Measurements from ENCODE around the gene CCDC187.
A peak's percentile ranks its signal among the peaks of the same experiment; 100 is the strongest.
"Not testable (repeated sequence)": the region's sequence is repeated elsewhere in the genome, so short reads cannot be mapped to it uniquely, and the experiment has no call there.

The CCDC187 gene

DNA sequence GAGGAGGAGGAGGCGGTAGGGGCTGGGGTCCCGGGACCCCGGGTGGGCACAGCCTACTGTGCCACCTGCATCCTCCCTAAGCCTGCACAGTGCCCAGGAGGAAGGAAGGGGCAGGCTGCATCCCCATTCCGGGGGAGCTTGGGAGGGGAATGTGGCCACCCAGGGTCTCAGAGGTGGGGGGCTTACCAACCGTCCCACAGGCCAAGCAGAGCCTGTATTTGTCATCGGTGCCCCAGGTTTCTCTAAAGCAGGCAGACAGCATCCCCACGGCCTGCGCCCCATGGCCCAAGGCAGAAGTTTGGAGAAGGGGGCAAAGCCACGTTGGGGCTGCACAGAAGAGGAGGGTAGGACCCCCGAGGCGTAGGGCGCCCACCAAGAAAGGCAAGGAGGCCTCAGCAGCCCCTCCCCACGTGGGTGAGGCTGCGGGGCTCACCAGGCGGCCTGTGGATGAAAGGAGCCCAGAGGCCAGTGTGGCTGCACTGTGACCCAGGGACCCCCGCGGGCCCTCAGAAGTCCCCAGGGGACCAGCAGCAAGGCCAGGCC, 22.9 kb upstream of the CCDC187 start:
- no peak for DNase-seq (ENCODE audit: low read depth)

DNA sequence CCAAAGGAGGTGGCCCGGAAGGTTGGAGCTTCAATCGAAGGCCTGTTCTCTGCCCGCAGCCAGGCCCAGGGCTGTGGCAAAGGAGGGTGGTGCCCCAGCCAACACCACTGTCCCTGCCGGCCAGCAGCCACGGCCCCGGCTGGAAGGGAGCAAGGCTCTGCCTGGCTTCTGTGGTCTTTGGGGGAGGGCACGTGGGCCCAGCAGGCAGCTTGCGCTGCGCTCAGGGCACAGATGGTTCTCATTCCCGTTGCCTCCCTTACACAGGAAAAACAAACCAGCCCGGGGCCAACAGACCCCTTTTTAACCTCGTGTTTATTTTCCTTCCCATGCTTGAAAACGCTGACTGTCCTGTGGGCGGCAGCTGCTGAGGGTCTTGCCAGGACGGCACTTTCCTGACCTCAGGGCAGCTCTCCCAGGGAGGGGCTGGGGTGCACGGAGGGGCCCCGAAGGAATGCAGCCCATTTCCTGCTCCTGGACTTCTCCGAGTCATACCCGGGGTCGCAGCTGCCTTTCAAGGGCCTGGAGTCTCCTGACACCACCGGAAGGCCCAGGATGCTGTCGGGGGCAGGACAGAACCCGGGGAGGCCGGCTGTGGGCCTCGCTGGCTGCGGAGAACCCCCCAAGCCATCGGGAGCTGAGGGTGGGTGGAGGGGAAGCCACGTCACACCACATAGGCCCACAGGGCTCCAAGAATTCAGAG, 22.3 kb upstream of the CCDC187 start:
- peak; percentile 70 for DNase-seq (ENCODE audit: low read depth)

DNA sequence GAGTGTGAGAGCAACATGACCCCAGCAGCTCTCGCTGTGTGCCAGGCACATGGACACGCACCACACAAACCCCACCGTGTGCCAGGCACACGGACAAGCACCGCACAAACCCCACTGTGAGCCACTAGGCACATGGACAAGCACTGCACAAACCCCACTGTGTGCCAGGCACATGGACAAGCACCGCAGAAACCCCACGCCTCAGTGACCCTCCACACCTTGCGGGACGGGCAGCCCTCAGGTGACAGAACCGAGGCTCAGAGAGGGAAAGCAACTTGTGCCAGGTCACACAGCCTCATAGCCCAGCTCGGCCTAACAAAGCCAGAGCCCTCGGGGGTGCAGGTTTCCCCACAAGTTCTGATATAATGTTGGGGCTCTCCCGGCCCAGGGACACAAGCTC, 21.5 kb upstream of the CCDC187 start:
- DNase-seq (ENCODE audit: low read depth), result no peak

DNA sequence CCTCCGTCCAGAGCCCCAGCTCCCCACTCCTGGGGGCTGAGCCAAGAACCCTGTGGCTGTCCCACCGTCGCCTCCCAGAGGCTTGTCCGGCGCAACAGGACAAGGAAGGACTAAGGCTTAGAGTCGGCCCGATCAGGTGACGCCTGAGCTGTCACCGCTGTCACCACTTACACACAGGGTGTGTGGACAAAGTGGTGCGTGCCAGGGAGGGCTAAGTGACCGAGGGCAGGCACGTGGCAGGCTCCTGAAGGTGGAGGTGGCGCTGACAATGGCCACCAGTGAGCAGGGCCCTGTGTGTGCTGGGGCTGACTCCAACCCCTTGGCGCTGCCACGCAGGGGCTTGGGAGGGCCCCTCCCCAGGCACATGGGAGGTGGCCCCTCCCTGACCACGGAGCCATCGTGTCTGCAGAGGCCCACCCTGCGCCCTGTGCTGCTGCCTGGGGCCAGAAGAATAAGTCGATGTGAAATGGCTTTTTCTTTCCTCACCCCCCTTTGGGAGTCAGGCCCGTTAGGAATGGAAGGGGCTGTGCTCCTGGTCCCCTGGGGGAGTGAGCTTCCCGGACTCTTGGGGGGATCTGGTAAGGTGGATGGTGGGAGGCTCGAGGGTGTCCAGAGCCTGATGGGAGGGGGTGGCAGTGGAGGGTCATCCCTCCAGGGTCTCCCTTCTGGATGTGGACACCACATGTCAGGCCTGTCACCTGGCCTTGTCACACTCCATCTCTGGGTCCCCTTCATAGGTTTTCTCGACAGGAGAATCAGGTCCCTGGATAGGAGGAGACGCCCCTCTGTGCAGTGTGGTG, 20.8 kb upstream of the CCDC187 start:
- DNase-seq (ENCODE audit: low read depth), result no peak

DNA sequence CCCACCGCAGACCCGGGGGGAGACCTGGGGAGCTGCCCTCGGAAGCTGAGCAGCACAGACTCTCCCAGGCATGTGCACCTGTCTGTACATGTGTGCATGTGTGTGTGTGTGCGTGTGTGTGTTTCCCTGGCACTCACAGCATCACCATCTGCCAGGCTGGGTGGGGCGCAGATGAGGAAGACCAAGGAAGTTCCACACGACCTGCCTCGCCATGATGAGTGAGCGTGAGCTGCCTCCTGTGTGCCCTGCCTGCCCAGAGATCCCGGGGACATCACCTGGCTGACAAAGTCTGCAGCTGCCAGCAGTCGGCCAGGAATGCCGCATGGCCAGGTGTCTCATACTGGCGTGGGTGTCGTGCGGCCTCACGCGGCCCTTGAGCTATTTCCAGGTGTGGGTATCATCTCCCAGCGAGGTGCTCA, 19.5 kb upstream of the CCDC187 start:
- no peak for DNase-seq (ENCODE audit: low read depth)

DNA sequence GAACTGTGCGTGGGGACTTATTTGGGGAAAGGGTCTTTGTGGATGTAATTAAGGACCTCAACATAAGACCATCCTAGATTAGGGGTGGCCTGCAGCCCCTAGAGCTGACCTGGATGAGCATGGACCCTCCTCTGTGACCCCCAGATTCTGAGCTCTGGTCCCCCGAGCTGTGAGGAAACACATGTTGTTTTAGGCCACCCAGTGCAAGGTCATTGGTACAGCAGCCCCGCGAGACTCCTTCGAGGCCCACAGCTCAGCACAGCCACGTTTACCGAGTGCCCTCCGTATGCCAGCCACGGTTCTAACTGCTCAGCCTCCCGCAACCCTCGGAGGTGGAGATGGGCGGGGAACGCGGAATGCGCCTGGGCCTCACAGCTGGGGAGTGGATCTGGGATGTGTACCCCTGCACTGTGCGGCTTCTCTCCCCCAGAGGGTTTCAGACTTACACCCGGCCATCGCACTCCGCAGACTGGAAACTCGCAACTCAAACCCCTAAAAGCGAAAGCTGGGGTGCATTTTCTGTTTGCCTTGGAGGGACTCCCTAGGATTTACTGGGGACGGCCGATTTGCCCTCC, 18.9 kb upstream of the CCDC187 start:
- no peak for DNase-seq (ENCODE audit: low read depth)

DNA sequence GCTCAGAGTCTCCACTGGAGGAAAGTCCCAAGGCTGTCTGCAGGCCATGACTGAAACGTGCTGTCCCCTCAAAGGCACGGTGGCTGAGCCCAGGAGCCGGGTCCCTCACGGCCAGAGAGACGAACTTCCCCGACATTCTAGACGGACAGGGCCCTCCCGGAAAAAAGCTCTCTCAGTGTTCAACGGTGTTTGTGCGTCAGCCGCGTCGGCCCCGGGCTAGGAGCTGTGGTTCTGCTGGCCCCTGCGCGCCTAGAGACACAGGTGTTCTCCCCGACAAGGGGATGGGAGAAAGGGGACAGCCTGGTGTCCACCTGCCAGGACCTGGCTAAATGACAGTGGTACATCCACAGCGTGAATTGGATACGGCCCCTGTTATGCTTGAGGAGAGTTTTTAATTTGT, 17.7 kb upstream of the CCDC187 start:
- no peak for DNase-seq (ENCODE audit: low read depth)

DNA sequence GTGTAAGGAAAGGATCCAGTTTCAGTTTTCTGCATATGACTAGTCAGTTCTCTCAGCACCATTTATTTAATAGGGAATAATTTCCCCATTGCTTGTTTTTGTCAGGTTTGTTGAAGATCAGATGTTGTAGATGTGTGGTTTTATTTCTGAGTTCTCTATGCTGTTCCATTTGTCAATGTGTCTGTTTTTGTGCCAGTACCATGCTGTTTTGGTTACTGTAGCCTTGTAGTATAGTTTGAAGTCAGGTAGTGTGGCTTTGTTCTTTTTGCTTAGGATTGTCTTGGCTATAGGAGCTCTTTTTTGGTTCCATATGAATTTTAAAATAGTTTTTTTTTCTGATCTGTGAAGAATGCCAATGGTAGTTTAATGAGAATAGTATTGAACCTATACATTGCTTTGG, 17.1 kb upstream of the CCDC187 start:
- not testable (repeated sequence) for DNase-seq (ENCODE audit: low read depth)

DNA sequence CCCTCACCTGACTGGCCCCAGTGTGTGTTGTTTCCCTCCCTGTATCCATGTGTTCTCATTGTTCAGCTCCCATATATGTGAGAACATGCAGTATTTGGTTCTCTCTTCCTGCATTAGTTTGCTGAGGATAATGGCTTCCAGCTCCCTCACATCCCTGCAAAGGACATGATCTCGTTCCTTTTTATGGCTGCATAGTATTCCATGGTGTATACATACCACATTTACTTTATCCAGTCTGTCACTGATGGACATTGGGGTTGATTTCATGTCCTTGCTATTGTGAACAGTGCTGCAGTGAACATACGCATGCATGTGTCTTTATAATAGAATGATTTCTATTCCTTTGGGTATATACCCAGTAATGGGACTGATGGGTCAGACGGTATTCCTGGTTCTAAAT, 16.1 kb upstream of the CCDC187 start:
- DNase-seq (ENCODE audit: low read depth), result not testable (repeated sequence)

DNA sequence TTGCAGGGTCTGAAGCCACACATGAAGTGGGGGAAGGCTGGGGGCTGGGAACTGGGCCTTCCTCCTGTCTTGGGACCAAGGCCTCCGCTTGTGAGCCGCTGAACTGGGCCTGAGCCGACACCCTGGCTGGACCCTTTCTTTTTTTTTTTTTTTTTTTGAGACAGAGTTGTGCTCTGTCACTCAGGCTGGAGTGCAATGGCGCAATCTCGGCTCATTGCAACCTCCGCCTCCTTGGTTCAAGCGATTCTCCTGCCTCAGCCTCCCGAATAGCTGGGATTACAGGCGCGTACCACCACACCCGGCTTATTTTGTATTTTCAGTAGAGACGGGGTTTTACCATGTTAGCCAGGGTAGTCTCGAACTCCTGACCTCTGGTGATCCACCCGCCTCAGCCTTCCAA, 15.3 kb upstream of the CCDC187 start:
- not testable (repeated sequence) for DNase-seq (ENCODE audit: low read depth)

DNA sequence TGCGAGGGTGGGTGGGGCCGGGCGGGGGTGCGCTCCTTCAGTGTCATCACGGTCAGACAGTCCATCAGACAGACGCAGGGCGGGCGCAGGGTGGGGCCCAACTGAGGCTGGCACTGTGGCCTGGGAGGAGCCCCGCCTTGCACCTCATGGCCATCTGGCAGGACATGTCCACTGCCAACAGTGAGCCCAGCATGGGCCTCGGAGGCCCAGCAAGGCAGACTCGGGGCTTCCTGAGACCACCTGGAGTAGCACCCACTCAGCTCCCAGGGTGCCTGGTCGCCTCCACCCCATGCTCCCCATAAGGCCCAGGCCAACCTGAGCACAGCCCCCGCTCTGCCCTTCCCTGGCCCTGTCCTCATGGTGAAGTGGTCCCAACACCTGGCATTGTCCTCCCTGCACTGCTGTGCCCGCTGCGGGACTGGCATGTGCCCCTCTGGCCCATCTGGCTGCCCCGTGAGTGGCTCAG, 14.9 kb upstream of the CCDC187 start:
- no peak for DNase-seq (ENCODE audit: low read depth)

DNA sequence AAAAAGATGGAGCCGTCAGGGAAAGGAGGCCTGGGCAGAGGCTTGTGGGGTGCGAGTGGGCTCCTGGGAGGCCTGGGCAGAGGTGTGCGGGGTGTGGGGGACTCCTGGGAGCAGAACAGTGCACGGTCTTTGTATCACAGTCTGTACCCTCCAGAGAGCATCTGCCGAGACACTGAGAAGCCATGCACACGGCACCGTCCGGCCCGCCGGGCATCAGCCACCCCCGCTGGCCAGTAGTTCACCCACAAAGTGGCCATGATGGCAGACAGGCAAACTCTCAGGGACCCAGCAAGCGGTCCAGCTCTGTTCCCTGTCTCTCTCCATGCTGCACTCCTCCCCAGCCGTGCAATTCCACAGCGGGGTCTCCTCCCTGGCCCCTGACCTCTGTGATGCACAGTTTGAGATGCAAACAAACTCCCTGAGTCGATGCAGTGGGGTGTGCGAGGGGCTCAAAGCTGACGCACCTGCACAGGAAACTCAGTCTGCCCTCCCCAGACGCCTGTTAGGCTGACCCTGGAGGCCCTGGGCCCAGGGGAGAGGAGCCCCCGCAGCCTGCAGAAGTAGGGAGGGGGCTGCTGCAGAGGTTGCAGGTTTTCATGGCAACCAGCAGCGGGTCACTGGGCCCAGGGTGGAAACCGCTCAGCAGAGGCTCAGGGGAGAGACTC, 14.3 kb upstream of the CCDC187 start:
- no peak for DNase-seq (ENCODE audit: low read depth)

DNA sequence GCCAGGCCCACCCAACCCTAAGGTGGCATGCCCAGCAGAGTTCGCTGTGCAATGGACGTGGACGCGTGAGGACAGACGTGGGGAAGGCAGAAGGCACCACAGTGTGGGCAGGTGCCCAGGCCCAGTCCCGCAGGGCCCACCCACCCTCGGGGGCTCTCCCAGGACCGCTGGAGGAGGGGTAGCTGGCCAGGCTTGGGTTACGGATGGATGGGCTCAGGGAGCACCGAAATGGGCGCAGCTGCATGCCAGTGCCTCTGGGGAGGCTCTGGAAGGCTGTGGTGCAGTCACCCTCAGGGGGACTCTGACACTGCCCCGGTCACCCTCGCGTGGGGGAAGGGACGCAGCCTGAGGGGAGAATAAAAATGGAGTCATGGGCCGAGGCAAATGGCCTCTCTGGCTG, 13.8 kb upstream of the CCDC187 start:
- DNase-seq (ENCODE audit: low read depth), result no peak

DNA sequence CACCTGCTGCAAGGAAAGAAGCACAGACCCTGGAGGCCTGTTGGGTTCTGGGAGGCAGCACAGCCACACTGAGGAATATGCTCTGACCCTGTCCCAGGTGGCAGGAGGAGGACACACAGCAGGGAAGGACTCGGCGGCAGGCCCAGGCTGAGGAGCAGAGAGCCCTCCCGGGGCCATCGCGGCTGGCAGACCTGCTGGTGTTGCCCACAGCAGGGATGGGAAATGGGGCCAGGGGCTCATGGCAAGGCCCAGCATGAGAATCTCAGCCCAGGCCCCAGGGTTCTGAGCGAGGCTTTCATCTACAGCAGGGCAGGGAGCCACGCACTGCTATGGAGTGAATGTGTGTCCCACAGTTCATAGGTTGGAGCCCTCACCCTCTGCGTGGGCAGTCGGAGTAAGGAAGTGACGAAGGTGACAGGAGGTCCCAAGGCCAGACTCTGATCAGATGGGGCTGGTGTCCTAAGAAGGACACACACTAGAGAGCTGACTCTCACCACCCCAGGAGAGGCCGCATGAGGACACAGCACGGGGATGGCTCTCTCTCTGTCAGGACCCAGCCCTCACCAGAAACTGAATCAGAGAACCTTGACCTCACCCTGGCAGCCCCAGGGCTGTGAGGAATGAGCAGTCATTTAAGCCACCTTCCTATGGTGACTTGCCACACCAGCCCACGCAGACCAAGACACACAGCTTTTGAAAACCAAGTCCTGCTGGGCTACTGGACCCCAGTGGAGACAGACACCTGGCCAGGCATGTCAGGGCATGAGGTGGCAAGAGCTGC, 13.2 kb upstream of the CCDC187 start:
- no peak for DNase-seq (ENCODE audit: low read depth)

DNA sequence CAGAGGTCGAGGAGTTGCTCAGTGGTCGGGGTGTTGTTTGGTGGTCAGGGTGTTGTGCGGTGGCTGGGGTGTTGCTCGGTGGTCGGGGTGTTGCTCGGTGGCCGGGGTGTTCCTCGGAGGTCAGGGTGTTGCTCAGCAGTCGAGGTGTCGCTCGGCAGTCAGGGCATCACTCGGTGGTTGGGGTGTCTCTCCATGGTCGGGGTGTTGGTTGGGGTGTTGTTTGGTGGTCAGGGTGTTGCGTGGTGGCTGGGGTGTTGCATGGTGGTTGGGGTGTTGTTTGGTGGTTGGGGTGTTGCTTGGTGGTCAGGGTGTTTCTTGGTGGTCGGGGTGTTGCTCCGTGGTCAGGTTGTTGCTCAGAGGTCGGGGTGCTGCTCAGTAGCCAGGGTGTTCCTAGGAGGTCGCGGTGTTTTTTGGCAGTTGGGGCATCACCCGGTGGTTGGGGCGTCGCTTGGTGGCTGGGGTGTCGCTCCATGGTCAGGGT, 12.4 kb upstream of the CCDC187 start:
- DNase-seq (ENCODE audit: low read depth), result no peak

DNA sequence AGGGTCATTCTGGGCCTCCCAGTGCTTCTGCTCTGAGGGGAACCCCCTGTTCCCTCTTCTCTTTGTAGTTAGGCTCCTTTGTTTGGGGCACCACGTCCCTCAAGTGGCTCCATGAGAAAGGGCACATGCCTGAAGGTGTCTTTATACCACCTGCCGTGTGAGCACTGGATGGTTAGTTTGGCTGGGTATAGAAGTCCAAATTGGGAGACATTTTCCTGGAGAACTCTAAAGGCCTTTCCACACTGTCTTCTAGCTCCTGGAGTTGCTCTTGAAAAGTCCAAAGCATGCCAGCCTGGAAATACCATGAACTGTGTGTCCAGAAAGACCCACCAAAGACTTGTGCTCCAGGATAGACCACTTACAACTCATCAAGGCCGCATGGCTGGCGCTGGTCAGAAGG, 11.1 kb upstream of the CCDC187 start:
- DNase-seq (ENCODE audit: low read depth), result no peak

DNA sequence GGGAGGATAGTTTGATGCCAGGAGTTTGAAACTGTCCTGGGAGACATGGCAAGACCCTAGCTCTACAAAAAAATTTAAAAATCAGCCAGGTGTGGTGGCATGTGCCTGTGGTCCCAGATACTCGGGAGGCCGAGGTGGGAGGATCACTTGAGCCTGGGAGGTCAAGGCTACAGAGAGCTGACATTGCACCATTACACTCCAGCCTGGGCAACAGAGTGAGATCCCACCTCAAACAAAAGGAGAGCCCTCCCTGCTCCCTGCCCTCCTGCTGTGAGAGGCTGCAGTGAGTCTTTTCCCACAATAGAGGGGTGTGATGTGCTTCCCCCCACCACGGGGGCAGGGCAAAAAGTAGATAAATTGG, 10.1 kb upstream of the CCDC187 start:
- DNase-seq (ENCODE audit: low read depth), result no peak

DNA sequence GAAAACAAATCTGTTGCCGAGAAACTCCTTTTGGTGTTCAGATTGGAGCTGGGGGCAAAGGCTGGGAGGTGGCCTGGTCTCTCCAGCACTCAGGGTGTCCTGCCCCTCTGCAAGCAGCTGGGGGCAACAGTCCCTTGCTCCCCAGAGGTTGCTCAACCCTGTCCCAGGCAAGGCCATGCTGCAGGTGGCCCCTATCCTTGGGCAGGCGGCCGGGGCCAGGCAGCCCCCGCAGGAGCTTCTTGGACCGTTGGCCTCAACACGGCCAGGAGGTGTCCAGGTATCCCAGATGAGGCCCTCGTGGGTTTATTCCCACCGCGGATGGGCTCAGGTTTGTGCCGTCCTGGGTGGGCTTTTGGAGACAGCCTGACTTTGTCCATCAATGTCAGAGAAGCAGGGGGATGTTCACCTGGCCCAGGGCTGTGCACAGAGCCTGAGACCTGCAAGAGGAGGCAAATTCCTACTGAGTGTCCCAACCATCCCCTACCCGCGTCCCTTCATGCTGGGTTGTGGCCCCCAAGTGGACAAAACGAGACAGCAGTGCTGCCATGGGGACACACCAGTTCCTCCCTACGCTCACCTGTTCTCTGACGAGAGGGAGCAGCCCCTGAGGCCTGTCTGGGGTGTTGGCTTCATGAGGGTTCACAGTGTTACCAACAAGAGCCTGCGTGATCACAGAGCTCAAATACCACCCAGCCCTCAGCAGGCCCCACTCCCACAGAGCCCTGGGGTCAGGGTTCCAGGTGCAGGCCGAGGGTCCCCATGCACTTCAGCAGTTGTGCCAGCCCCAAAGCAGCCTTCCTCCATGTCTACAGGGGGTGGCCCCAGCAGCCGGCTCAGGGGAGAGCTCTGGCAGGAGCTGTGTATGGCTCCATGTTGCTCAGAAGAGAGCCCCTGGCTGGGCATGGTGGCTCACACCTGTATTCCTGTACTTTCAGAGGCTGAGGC, 9.5 kb upstream of the CCDC187 start:
- DNase-seq (ENCODE audit: low read depth), result no peak

DNA sequence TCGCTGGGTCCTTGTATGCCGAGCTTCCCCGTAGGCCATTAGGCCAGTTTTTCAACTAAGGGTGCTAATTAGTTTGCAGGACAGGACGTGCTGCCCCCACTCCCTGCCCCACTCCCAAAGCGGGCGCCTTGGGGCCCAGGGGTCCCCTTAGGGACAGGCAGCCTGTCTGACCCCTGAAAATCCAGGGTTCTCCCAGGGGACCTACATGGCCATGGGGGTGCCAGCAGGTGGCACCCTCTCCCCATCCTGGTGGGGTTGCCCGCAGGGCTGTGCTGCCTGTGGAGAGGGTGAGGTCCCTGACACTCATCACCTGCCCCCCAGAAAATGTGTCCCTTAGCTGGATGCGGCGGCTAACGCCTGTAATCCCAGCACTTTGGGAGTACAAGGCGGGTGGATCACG, 8.5 kb upstream of the CCDC187 start:
- peak; percentile 40 for DNase-seq (ENCODE audit: low read depth)

DNA sequence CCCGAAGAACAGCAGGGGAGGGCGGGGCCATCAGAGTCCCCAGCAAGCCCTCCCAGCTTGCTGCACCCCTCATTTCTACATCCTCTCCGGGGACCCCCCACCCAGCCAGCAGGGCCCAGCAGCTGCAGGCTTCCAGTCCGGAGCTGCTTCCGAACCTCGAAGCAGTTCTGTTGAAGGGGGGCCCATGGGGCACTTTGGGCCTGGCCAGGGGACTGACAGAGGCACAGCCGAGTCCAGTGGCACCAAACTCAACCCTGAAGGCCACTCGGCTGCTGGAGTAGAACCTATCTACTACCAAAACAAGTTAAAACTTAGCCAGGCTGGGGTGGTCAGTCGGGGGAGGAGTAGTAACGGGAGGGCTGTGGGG, 8.1 kb upstream of the CCDC187 start:
- no peak for DNase-seq (ENCODE audit: low read depth)
